NCI-H82 treated with DMSO at 0.1 percent for 48 hours (cell line): ENCODE results near the gene CHST8.

Experiments used
- DNase-seq: peaks from one replicate; lab custom pipeline; 2025; ENCODE audit not compliant: unreplicated experiment; lab: John Stamatoyannopoulos, UW

CHST8 gene

DNA sequence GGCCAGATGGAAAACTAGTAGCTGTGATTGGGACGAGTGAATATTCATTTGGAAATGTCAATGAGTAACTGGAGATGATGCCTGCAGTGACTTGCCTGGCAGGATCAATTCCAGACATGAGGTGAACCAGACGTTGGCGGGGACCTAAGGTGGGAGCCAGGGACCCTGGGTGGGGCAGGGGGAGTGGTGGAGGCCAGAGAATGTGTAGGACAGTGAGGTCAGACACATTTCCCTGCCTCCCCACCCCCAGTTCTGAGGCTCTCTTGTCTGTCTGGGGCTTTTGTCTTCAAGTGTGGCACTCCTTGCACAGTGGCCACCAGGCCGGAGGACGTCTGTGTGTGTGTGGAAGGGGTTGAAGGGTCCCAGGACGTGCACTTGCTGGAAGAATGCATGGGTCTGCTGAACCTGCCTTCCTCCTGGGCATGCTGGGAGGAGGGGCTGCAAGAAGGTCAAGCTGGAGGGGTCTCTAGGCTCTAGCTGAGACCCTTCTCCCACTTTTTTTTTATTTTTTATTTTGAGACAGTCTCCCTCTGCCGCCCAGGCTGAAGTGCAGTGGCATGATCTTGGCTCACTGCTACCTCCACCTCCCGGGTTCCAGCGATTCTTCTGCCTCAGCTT is 51.6 kb downstream of the CHST8 start:
- DNase-seq = no peak

DNA sequence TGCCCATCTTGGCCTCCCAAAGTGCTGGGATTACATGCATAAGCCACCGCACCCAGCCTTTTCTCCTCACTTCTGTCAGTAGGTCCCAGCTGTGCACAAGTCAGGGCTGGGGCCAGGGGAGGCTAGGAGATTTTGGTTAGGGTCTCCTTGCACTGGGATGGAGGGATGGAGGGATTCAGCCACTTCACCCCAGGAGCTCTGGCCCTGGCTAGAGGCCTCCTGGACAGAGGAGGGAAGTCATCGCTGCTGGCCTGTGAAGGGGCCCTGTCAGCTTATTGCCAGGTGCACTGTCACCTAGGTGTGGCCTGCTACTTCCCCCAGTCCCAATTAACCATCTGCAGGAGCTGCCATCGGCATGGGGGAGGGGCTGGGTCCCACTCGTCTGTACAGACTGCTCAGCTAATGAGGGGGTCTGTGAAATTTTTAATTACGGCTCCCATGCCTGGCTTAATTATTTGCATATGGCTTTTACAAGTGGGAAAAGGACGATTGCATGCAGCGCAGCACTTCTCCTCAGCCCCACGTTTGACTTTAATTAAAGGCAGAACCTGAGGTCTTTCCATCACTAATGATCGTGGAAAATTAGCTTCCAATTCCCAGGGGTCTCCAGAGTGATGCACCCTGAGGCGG is 52.4 kb downstream of the CHST8 start:
- DNase-seq = no peak

DNA sequence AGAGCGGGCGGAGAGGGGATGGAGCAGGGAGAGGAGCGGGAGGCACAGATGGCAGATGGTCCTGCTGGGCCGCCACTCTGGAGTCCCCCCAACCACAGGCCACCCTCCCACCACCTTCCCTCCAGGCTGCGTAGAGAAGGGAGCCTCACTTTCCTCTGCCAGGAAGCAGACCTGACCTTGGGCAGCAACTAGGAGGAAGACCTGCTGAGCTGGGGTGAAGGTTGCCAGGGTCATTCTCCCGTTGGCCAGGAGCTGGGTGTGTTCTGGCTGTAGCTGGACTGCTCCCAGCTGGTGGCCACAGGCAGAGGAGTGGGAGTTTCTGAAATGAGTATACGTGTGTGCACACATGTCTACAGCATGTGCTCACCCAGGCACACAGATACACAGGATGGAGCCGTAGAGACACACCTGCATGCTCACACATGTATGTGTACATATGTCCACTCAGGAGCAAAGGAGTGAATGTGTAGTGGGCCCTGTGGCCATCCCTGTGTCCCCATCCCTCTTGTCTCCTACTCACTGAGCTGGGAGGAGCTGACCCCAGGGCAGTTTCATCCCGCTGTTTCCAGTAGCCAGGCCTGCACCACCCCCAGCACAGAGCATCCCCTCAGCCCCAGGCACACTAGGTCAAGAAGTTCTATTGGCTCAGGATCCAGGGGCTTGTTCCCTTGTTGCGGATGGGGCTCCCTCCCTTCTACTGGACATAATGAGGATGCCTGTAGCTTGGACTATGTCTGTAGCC is 53.0 kb downstream of the CHST8 start:
- DNase-seq = no peak

DNA sequence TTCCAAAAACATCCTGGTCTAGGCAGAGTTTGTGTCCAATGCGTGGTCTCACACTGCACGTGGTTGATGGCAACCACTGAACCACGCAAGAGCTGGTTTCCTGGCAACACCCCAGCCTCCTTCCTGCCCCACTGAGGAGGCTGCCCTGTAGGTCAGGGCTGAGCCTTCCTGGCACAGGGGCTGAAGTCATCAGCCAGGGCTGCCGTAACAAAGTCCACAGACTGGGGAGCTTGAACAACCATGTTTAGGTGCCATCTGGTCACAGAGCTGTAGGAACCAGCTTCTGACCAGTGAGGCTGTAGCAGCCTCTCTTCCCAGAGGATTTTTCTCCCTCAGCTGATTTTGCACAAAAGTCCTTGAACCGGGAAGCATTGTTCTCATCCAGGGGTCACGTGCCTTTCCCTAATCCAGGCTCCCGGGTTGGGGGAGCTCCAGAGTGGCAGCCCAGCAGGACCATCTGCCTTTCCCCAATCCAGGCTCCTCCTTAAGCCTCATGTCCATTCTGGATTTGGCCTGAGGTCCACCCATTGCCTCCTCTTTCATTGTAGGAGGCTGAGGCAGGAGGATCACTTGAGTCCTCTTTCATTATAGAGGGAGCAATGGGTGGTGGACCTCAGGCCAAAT is 53.9 kb downstream of the CHST8 start:
- DNase-seq = no peak

DNA sequence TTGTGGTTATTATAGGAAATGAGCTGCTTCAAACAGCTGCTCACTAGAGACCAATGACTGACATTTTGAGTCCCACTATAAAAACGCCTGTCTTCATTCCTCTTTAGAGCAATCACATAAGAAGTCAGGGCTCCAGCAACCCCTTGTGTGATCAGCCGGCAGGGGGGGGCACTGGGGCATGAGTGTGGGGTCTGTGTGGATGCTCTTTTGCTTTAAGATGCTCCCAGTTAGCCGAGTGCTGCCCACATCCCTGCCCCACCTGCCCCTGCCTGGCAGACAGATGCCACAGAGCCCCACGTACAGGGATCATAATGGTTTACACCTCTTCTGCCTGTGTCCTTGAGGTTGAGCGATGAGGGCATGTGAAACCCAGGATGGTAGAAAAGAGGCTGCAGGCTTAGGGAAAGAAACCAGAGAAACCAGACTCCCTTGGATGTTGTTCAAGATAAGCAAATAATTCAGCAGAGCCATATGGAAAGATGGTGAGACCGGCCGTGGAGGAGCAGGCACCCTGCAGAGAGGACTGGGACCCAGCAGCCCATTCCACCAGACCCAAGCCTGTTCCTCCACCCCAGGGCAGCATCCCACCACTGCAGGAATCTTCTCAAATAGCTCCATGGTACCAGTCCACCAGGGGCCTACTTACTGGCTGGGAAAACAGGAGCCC is 55.4 kb downstream of the CHST8 start:
- no peak for DNase-seq

- no peak for DNase-seq
Observed at GRCh38 chr19:33677745-33678426, 56.1 kb downstream of the CHST8 start.

- DNase-seq = no peak
Observed at GRCh38 chr19:33678796-33679585, 57.2 kb downstream of the CHST8 start.

- DNase-seq = no peak
Observed at GRCh38 chr19:33679696-33680095, 57.9 kb downstream of the CHST8 start.

DNA sequence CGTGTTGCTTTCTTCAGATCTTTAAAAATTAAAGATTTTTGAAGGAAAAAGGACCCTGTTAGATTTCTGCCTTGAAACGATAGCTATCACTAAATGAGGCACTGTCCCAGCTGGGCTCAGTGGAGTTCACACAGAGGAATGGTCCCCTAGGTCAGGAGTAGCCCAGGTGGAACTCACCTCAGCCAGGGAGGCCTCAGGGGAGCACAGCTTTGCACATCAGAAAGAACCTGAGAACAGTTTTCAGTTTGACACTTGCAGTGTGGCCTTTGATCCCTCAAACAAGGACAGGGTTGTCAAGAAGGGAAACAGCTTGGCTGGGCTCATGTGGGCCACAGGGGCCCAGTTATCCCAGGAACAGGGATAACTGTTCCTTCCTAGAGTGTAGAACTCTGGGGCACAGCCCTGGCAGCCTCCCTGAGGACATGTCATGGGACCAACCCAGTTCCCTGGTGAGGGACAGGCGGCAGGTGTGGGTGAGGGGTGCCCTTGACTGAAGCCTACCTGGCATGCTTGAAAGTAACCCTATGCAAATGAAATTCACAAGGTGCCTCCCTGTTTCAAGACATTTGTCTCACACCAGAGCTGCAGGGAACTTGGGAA is 59.4 kb downstream of the CHST8 start:
- DNase-seq = no peak

DNA sequence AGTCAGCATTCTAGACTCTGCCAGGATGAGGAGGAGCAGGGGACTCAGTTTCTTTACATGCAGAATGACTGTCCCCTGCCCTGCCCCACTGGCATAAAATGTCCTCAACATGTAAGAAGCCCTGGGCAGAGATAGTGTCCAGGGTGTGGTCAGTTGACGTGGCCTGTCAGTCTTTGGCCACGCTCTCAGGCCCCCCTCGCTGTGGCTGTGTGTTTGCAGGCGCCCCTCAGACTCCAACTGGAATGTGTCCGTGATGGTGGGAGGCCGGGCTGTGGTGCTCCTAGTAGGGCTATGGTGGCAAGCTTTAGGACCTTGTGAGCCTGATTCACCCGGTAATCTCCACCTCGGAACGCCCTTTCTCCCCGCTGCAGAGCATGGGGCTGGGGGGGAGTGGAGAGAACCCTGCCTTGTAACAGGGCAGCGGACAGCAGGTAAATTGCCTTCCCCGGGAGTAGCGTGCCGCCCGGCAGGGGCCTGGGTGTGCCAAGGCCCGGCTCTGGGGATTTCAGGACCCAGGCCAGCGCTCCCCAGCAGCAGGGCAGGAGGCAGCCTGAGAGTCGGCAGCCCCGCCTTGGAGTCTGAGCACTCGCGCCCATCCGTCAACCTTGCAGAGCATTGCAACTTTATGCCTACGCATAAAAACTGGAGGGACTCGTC is 62.3 kb downstream of the CHST8 start:
- no peak for DNase-seq

- DNase-seq = no peak
Observed at GRCh38 chr19:33684538-33685232, 62.9 kb downstream of the CHST8 start.

DNA sequence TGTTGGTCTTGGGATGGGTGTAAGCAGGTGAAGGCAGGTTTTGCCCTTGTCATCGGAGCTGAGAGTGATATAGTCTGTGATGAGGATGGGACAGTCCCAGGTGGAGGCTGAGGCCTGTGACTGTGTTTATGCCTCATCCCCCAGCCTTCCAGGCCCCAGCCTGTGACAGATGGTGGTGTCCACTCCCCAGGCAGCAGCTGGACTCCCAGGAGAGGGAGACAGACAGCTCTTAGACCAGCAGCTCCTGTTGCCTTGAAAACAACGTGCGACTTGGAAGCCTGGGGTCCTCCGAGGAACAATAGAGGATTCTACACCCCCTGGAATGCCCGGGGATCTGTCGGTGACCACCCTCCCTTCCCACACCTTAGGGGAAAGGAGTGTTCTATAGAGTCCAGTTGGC is 63.8 kb downstream of the CHST8 start:
- no peak for DNase-seq

DNA sequence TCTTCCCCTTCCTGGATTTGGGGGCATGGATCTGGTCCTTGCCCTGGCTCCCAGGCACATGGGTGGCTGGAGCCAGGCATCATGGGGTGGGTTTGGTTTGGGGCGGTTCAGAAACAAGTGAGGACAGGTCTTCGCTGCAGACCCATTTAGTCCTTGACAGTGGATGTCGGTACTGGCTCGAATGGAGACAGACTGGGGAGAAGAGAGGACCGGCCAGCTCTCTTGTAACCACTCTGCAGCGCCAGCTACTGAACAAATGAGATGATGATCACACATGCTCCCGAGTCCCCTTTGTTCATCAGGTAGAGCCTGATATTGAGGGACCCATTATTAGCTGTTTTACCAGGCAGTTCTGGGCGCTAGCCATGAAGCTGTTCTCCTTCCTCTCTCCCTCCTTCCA is 64.5 kb downstream of the CHST8 start:
- no peak for DNase-seq

GRCh38 chr19:33686687-33687480 is 65.1 kb downstream of the CHST8 start:
- DNase-seq = no peak

- no peak for DNase-seq
Observed at GRCh38 chr19:33687481-33688170, 65.9 kb downstream of the CHST8 start.

GRCh38 chr19:33688171-33688992 is 66.6 kb downstream of the CHST8 start:
- DNase-seq = no peak
